ENCODE measurements around the gene CSF1R. TPM values are rescaled to one million over a fixed set of nuclear protein-coding genes. Genes with fewer than 3 reads are reported as not detected.

The CSF1R gene
- total and polyA plus RNA-seq, 2 of the 8 experiments (the other 6 are each of a cell fraction or from before 2014, with no cell fraction given) = 0.12 TPM; not detected in 1

DNA sequence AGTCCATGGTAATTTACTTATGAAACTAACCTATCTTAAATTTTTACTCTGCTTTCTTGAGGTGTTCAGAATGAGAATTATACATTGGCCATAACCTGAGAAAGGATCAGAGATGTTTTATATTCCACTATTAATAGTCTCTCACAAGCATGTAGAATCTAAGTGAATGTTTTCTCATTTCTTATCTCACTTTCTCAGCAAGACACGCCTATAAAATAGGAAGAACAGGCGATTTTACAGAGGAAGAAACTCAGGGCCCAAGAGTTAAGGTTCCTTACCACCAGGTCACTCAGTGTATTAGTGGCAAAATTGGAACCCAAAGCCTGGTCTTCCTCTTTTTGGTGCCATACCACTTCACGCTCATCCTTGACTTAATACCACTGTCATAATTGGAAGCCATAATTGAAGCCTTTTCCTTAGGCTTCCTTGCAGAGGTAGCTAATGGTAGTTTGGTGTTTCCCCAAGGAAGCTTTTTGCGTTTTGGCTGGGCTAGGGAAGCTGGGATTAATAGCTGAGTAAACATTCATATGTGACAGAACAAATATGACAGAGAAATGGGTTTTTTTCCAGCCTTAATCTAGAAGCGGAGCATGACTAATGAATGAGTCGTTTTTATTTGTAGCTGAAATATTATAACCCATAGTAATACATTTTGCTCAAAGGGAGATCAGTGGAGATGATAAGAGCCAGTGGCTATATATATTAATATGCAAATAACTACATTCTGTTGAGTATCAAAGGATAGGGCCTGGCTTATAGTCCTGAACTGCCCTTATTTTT lies 68.9 kb downstream of the CSF1R start:
- Histone ChIP-seq H3K9ac (replicated peaks in 1 of 4; ENCODE audit: extremely low read depth in 1 of 4, low read depth in 3 of 4, low read length in 3 of 4) (no peak overlapping the region), H4K8ac (ENCODE audit: extremely low read depth, insufficient read depth, low read length) (no peak overlapping the region), H3K23me2 (ENCODE audit: low read depth, low read length) (no peaks in the 10 kb centered on the region), H3K27ac (ENCODE audit: low read depth, low read length) (no peak overlapping the region), H2AFZ (ENCODE audit: low read length) (no peak overlapping the region), H4K91ac (replicated peaks; ENCODE audit: insufficient read length, low read length) (no peak overlapping the region), H3K27me3 (replicated peaks in 1 of 4; ENCODE audit: control insufficient read depth in 3 of 4, extremely low read depth in 1 of 4, insufficient read depth in 3 of 4, low read length in 3 of 4) (no peaks in the 10 kb centered on the region), H3K4me3 (ENCODE audit: extremely low read depth in 1 of 4, insufficient read depth in 2 of 4, low read depth in 3 of 4, low read length in 4 of 4) (no peak overlapping the region), H3K79me1 (ENCODE audit: low read depth, low read length) (no peaks in the 10 kb centered on the region), H4K20me1 (replicated peaks in 1 of 2; ENCODE audit: control insufficient read depth in 1 of 2, insufficient read depth in 2 of 2, low read length in 2 of 2) (peaks cover 1 to 2% of the 10 kb centered on the region in 2 experiments), H3K36me3 (ENCODE audit: control insufficient read depth in 2 of 4, insufficient read depth in 4 of 4, low read length in 3 of 4) (peaks cover 4 to 75% (median 43%) of the 10 kb centered on the region in 4 experiments; a peak in 7 of 8 replicates), H3K9me3 (ENCODE audit: insufficient read depth in 2 of 2, low read depth in 1 of 2, low read length in 1 of 2) (0 out of 4 replicates have a peak, but pooled peaks cover 0 to 2% of the 10 kb centered on the region in 2 experiments), H3K4ac (replicated peaks; ENCODE audit: insufficient read length, low read depth, low read length) (no peak overlapping the region), H3K23ac (ENCODE audit: insufficient read length) (no peak overlapping the region), H3K79me2 (ENCODE audit: control insufficient read depth in 1 of 2, insufficient read depth in 2 of 2, low read length in 2 of 2) (no peaks in the 10 kb centered on the region), H2BK12ac (ENCODE audit: low read depth, low read length) (no peak overlapping the region), H3K18ac (ENCODE audit: extremely low read depth, low read length) (no peak overlapping the region), H4K5ac (ENCODE audit: insufficient read length, low read depth, low read length) (no peak overlapping the region), H2BK5ac (ENCODE audit: low read depth, low read length) (no peak overlapping the region), H3K4me2 (ENCODE audit: insufficient read depth in 1 of 2, low read depth in 2 of 2, low read length in 2 of 2) (no peak overlapping the region), H2BK20ac (ENCODE audit: low read length) (no peak overlapping the region), H3K4me1 (replicated peaks in 1 of 4; ENCODE audit: control insufficient read depth in 3 of 4, insufficient read depth in 4 of 4, low read length in 3 of 4) (no peaks in the 10 kb centered on the region), H2BK15ac (ENCODE audit: low read length) (no peak overlapping the region), H3K14ac (ENCODE audit: insufficient read length) (no peak overlapping the region), H3K56ac (replicated peaks; ENCODE audit: insufficient read length, low read depth, low read length) (no peak overlapping the region), H2BK120ac (replicated peaks; ENCODE audit: low read depth, low read length) (no peak overlapping the region), H2AK5ac (ENCODE audit: low read depth, low read length) (no peak overlapping the region)
- no peak for TF ChIP-seq SRF (IDR thresholded peaks at IDR 0.05; ENCODE audit: low read depth, low read length)
- no peak for TF ChIP-seq TBP (IDR thresholded peaks at IDR 0.05; ENCODE audit: low read depth, low read length)
- TF ChIP-seq, protein P1, sequence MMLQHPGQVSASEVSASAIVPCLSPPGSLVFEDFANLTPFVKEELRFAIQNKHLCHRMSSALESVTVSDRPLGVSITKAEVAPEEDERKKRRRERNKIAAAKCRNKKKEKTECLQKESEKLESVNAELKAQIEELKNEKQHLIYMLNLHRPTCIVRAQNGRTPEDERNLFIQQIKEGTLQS (IDR thresholded peaks at IDR 0.05; ENCODE audit: insufficient read depth, low read depth, low read length) = no peak
- no peak for TF ChIP-seq JUN (IDR thresholded peaks at IDR 0.05; ENCODE audit: low read depth, low read length)
- TF ChIP-seq TAF1 (IDR thresholded peaks at IDR 0.05; ENCODE audit: low read depth, low read length) = no peak
- TF ChIP-seq KDM4A (IDR thresholded peaks at IDR 0.05; ENCODE audit: low read depth, low read length, severe bottlenecking) = no peak
- no peak for TF ChIP-seq TCF12 (IDR thresholded peaks at IDR 0.05; ENCODE audit: low read depth, low read length)
- no peak for TF ChIP-seq CTBP2 (IDR thresholded peaks at IDR 0.05; ENCODE audit: borderline replicate concordance, insufficient read depth, insufficient read length, low read length)
- FAIRE-seq (no peak), DNase-seq (ENCODE audit: low read depth in 1 of 2, low spot score in 2 of 2) (no peak)
- CTCF ChIA-PET (ENCODE audit: partially characterized antibody) = interaction anchor here (0.6 to 1.3 kb wide), 4 partner anchors 11 to 421 kb away, joined by 3 to 4 read pairs (median 3); no protein-coding TSS in a partner anchor
- WGBS, 2 experiments (ENCODE audit: extremely low coverage in 1 of 2, insufficient coverage in 1 of 2, insufficient read length in 1 of 2, insufficient replicate concordance in 2 of 2, low coverage in 1 of 2, low lambda C conversion rate in 2 of 2, missing lambda C conversion rate in 1 of 2) = 82% methylated on average over 6 of the region's 6 CpGs; no CpG with 5 or more reads in 1 of the 2 experiments
- POLR2A ChIA-PET (ENCODE audit: partially characterized antibody) = interaction anchor here (1.1 kb wide), 1 partner anchor 9 kb away, joined by 4 read pairs; no protein-coding TSS in a partner anchor
